HEK293 (cell line): Measurements from ENCODE around the gene DDX24.

ENCODE experiments used
- CTCF ChIA-PET: fragments of 350-600 bp; formaldehyde crosslinking; extraction: SDS; loops from one replicate; lab custom pipeline; 2021; ENCODE audit warnings: antibody characterized with exemption; lab: Yijun Ruan, JAX
- POLR2A ChIA-PET: fragments of 300-600 bp; formaldehyde crosslinking; extraction: SDS; loops from one replicate; lab custom pipeline; 2020; ENCODE audit warnings: antibody characterized with exemption, inconsistent platforms; lab: Yijun Ruan, JAX
- H3K27ac ChIP-seq: fragments of 200-500 bp; sonication (Bioruptor generic); 2 replicates; pipeline ENCODE4 v1.5.1; 2014; ENCODE audit warnings: low read depth, low read length, control low read depth, inconsistent platforms; ENCODE audit errors: extremely low read depth
- H3K36me3 ChIP-seq, 2 experiments: fragments of 200-500 bp in 1 of 2; sonication (Bioruptor generic) in 1 of 2; 1 replicate in 1 of 2; 2 replicates in 1 of 2; pipeline ENCODE4 v1.5.1; 2014 to 2017; ENCODE audit warnings: inconsistent platforms in 2 of 2, low read length in 2 of 2; ENCODE audit not compliant: control insufficient read depth in 2 of 2, insufficient read depth in 1 of 2
- H3K4me1 ChIP-seq: fragments of 200-500 bp; sonication (Bioruptor generic); 2 replicates; pipeline ENCODE4 v1.5.1; 2014; ENCODE audit warnings: mild to moderate bottlenecking, low read length, inconsistent platforms; ENCODE audit not compliant: control insufficient read depth, insufficient read depth
- H3K4me3 ChIP-seq: 2 replicates; pipeline ENCODE4 v1.5.1; 2011; ENCODE audit warnings: low read depth, mild to moderate bottlenecking, control low read depth, low read length, moderate library complexity
- H3K9me3 ChIP-seq: fragments of 200-500 bp; sonication (Bioruptor generic); 2 replicates; pipeline ENCODE4 v1.5.1; 2014; ENCODE audit warnings: low read depth, low read length, inconsistent platforms; ENCODE audit not compliant: control insufficient read depth, insufficient read depth
- OSR2 ChIP-seq: fragments of 450-650 bp; formaldehyde crosslinking; IDR thresholded peaks from 2 replicates; pipeline ENCODE4 v1.5.1; 2016; ENCODE audit warnings: missing biosample characterization, missing genetic modification characterization
- OVOL3 ChIP-seq: fragments of 450-650 bp; formaldehyde crosslinking; IDR thresholded peaks from 2 replicates; pipeline ENCODE4 v1.5.1; 2016; ENCODE audit warnings: missing biosample characterization, missing genetic modification characterization
- PRDM2 ChIP-seq: fragments of 450-650 bp; formaldehyde crosslinking; IDR thresholded peaks from 2 replicates; pipeline ENCODE4 v1.5.1; 2016; ENCODE audit warnings: missing biosample characterization, missing genetic modification characterization, borderline replicate concordance
- ZFP41 ChIP-seq: fragments of 450-650 bp; formaldehyde crosslinking; IDR thresholded peaks from 2 replicates; pipeline ENCODE4 v1.5.1; 2016; ENCODE audit warnings: missing biosample characterization, missing genetic modification characterization, borderline replicate concordance
- ZNF155 ChIP-seq: fragments of 450-650 bp; formaldehyde crosslinking; IDR thresholded peaks from 2 replicates; pipeline ENCODE4 v1.5.1; 2016; ENCODE audit warnings: missing biosample characterization, missing genetic modification characterization
- ZNF211 ChIP-seq: fragments of 450-650 bp; formaldehyde crosslinking; IDR thresholded peaks from 2 replicates; pipeline ENCODE4 v1.5.1; 2016; ENCODE audit warnings: low read depth, missing biosample characterization, missing genetic modification characterization
- ZNF214 ChIP-seq: fragments of 450-650 bp; formaldehyde crosslinking; IDR thresholded peaks from 2 replicates; pipeline ENCODE4 v1.5.1; 2017; ENCODE audit warnings: missing biosample characterization, mild to moderate bottlenecking, missing genetic modification characterization, borderline replicate concordance
- ZNF626 ChIP-seq: fragments of 450-650 bp; sonication (Bioruptor Pico); formaldehyde crosslinking; IDR thresholded peaks from 2 replicates; pipeline ENCODE4 v1.5.1; 2018; ENCODE audit warnings: missing biosample characterization, missing genetic modification characterization, inconsistent platforms
- ZNF747 ChIP-seq: fragments of 450-650 bp; formaldehyde crosslinking; IDR thresholded peaks from 2 replicates; pipeline ENCODE4 v1.5.1; 2016; ENCODE audit warnings: missing biosample characterization, missing genetic modification characterization
- TF ChIP-seq, protein P1 (sequence below): fragments of 450-650 bp; formaldehyde crosslinking; IDR thresholded peaks from 2 replicates; pipeline ENCODE4 v1.5.1; 2016; ENCODE audit warnings: missing biosample characterization, missing genetic modification characterization
- TF ChIP-seq, protein P2 (sequence below): fragments of 450-650 bp; formaldehyde crosslinking; IDR thresholded peaks from 2 replicates; pipeline ENCODE4 v1.5.1; 2016; ENCODE audit warnings: missing biosample characterization, missing genetic modification characterization

The DDX24 gene

GRCh38 chr14:94018308-94018707 lies 62.7 kb downstream of the DDX24 start:
- no peaks in the 10 kb centered on the region for H3K36me3 ChIP-seq
- CTCF ChIA-PET: interaction anchor here (1.3 kb wide), 1 partner anchor 18 kb away, joined by 3 read pairs; no protein-coding TSS in a partner anchor
- H3K4me3 ChIP-seq: no peak overlapping the region
- H3K4me1 ChIP-seq: no peaks in the 10 kb centered on the region
- H3K27ac ChIP-seq: no peak overlapping the region
- TF ChIP-seq PRDM2 (tag by site-specific recombination) (no peak), ZFP41 (no peak), ZNF214 (tag by site-specific recombination) (no peak), OSR2 (tag by site-specific recombination) (no peak), ZNF211 (tag by site-specific recombination) (no peak), OVOL3 (tag by site-specific recombination) (no peak), ZNF626 (no peak)
- TF ChIP-seq, protein P1, sequence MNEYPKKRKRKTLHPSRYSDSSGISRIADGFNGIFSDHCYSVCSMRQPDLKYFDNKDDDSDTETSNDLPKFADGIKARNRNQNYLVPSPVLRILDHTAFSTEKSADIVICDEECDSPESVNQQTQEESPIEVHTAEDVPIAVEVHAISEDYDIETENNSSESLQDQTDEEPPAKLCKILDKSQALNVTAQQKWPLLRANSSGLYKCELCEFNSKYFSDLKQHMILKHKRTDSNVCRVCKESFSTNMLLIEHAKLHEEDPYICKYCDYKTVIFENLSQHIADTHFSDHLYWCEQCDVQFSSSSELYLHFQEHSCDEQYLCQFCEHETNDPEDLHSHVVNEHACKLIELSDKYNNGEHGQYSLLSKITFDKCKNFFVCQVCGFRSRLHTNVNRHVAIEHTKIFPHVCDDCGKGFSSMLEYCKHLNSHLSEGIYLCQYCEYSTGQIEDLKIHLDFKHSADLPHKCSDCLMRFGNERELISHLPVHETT: no peak
- TF ChIP-seq, all 188 proteins: peak for 0
- H3K9me3 ChIP-seq: no peaks in the 10 kb centered on the region
- POLR2A ChIA-PET: no interaction called here

DNA sequence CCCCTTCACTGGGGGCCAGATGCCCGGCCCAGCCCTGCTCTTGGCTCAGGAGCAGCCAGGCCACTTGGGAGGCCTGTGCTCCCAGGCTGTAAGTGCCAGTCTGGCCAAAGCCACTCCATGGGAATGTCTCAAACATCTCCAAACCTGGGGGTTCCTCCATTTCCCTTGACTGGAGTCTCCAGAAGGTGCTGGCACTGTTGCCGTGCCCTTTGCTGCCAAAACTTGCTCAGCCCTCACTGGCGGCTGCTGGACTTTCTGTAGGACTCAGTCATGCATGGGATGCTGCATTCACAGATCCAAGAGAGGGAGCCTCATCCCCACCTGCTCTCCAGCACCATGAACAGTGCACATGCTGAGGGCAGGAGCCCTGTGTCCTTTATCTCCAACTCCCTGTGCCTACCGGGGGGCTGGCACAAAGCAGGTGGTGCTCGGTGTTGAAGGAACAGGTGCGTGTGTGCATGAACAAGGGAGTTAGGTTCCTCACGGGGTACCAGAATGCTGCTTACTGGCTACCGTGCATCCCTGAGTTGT lies 64.5 kb downstream of the DDX24 start:
- TF ChIP-seq ZNF747 (no peak), ZNF155 (tag by site-specific recombination) (no peak)
- TF ChIP-seq, protein P2, sequence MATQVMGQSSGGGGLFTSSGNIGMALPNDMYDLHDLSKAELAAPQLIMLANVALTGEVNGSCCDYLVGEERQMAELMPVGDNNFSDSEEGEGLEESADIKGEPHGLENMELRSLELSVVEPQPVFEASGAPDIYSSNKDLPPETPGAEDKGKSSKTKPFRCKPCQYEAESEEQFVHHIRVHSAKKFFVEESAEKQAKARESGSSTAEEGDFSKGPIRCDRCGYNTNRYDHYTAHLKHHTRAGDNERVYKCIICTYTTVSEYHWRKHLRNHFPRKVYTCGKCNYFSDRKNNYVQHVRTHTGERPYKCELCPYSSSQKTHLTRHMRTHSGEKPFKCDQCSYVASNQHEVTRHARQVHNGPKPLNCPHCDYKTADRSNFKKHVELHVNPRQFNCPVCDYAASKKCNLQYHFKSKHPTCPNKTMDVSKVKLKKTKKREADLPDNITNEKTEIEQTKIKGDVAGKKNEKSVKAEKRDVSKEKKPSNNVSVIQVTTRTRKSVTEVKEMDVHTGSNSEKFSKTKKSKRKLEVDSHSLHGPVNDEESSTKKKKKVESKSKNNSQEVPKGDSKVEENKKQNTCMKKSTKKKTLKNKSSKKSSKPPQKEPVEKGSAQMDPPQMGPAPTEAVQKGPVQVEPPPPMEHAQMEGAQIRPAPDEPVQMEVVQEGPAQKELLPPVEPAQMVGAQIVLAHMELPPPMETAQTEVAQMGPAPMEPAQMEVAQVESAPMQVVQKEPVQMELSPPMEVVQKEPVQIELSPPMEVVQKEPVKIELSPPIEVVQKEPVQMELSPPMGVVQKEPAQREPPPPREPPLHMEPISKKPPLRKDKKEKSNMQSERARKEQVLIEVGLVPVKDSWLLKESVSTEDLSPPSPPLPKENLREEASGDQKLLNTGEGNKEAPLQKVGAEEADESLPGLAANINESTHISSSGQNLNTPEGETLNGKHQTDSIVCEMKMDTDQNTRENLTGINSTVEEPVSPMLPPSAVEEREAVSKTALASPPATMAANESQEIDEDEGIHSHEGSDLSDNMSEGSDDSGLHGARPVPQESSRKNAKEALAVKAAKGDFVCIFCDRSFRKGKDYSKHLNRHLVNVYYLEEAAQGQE: peak; percentile 74
- Histone ChIP-seq H3K4me1 (peaks cover 2% of the 10 kb centered on the region; the same call in 1 of the 2 replicates), H3K9me3 (no peaks in the 10 kb centered on the region), H3K27ac (no peak overlapping the region), H3K4me3 (no peak overlapping the region), H3K36me3 (no peaks in the 10 kb centered on the region)
- ChIA-PET CTCF (interaction anchor here (1.2 kb wide), 1 partner anchor 41 kb away, joined by 3 read pairs; no protein-coding TSS in a partner anchor), POLR2A (no interaction called here)
